Mucosa of rectum (tissue), 2 donors: ENCODE data around the gene RAD1.

Source experiments
- H3K27ac ChIP-seq, 2 donors: one replicate each; pipeline ENCODE4 v1.7.0; 2013; ENCODE audit warnings: inconsistent platforms in 2 of 2, low read depth in 2 of 2, low read length in 2 of 2
- H3K27me3 ChIP-seq, 2 donors: one replicate each; pipeline ENCODE4 v1.7.0; 2013; ENCODE audit warnings: low read length in 2 of 2; ENCODE audit not compliant: control insufficient read depth in 2 of 2, insufficient read depth in 2 of 2
- H3K36me3 ChIP-seq, 2 donors: one replicate each; pipeline ENCODE4 v1.7.0; 2013; ENCODE audit warnings: low read length in 2 of 2; ENCODE audit not compliant: control insufficient read depth in 2 of 2, insufficient read depth in 2 of 2
- H3K4me1 ChIP-seq, 2 donors: one replicate each; pipeline ENCODE4 v1.7.0; 2013; ENCODE audit warnings: low read length in 2 of 2, mild to moderate bottlenecking in 1 of 2; ENCODE audit not compliant: control insufficient read depth in 2 of 2, insufficient read depth in 2 of 2
- H3K4me3 ChIP-seq, 2 donors: one replicate each; pipeline ENCODE4 v1.7.0; 2013; ENCODE audit warnings: low read length in 2 of 2
- H3K9ac ChIP-seq, 2 donors: one replicate each; pipeline ENCODE4 v1.7.0; 2013; ENCODE audit warnings: low read length in 2 of 2, low read depth in 1 of 2, mild to moderate bottlenecking in 1 of 2
- H3K9me3 ChIP-seq, 2 donors: one replicate each; pipeline ENCODE4 v1.7.0; 2013; ENCODE audit warnings: low read length in 2 of 2; ENCODE audit not compliant: control insufficient read depth in 2 of 2
- donor health status: healthy.
- donor health status: Normal muscosa, but diverticular disease.

Gene RAD1

GRCh38 chr5:34895641-34896419, 19.5 kb downstream of the RAD1 start:
- Histone ChIP-seq H3K27me3 (no peaks in the 10 kb centered on the region), H3K9me3 (no peaks in the 10 kb centered on the region), H3K36me3 (no peaks in the 10 kb centered on the region), H3K4me3 (no peak overlapping the region), H3K9ac (no peak overlapping the region), H3K27ac (no peak overlapping the region), H3K4me1 (peaks cover 0 to 2% of the 10 kb centered on the region in 2 donors)

GRCh38 chr5:34894716-34895115, 20.6 kb downstream of the RAD1 start:
- Histone ChIP-seq H3K27me3 (no peaks in the 10 kb centered on the region), H3K4me3 (no peak overlapping the region), H3K27ac (no peak overlapping the region), H3K36me3 (no peaks in the 10 kb centered on the region), H3K9me3 (no peaks in the 10 kb centered on the region), H3K9ac (no peak overlapping the region), H3K4me1 (peaks cover 0 to 2% of the 10 kb centered on the region in 2 donors)

GRCh38 chr5:34892414-34892813, 22.9 kb downstream of the RAD1 start:
- no peak overlapping the region for H3K4me3 ChIP-seq
- H3K36me3 ChIP-seq = no peaks in the 10 kb centered on the region
- H3K9me3 ChIP-seq = no peaks in the 10 kb centered on the region
- no peaks in the 10 kb centered on the region for H3K4me1 ChIP-seq
- H3K9ac ChIP-seq = no peak overlapping the region
- H3K27ac ChIP-seq = no peak overlapping the region
- no peaks in the 10 kb centered on the region for H3K27me3 ChIP-seq

- no peak overlapping the region for H3K4me3 ChIP-seq
Observed at GRCh38 chr5:34891981-34892380, 23.3 kb downstream of the RAD1 start.

GRCh38 chr5:34889394-34889793, 25.9 kb downstream of the RAD1 start:
- Histone ChIP-seq H3K27ac (no peak overlapping the region), H3K9me3 (no peaks in the 10 kb centered on the region), H3K27me3 (no peaks in the 10 kb centered on the region), H3K36me3 (no peaks in the 10 kb centered on the region), H3K4me3 (no peak overlapping the region), H3K9ac (no peak overlapping the region), H3K4me1 (no peaks in the 10 kb centered on the region)

More at GRCh38 chr5:34891981-34892380, 23.3 kb downstream of the RAD1 start:
- H3K36me3 ChIP-seq = no peaks in the 10 kb centered on the region
- H3K4me1 ChIP-seq = no peaks in the 10 kb centered on the region
- H3K9me3 ChIP-seq = no peaks in the 10 kb centered on the region
- H3K27ac ChIP-seq = no peak overlapping the region
- H3K27me3 ChIP-seq = no peaks in the 10 kb centered on the region
- no peak overlapping the region for H3K9ac ChIP-seq

- Histone ChIP-seq H3K27me3 (no peaks in the 10 kb centered on the region), H3K4me3 (no peak overlapping the region), H3K36me3 (no peaks in the 10 kb centered on the region), H3K27ac (no peak overlapping the region), H3K9ac (no peak overlapping the region), H3K4me1 (no peaks in the 10 kb centered on the region), H3K9me3 (no peaks in the 10 kb centered on the region)
Observed at GRCh38 chr5:34886392-34887119, 28.7 kb downstream of the RAD1 start.

GRCh38 chr5:34881246-34881645, 34.1 kb downstream of the RAD1 start:
- Histone ChIP-seq H3K36me3 (no peaks in the 10 kb centered on the region), H3K27ac (no peak overlapping the region), H3K9me3 (no peaks in the 10 kb centered on the region), H3K27me3 (no peaks in the 10 kb centered on the region), H3K4me3 (no peak overlapping the region), H3K4me1 (no peaks in the 10 kb centered on the region), H3K9ac (no peak overlapping the region)

- Histone ChIP-seq H3K36me3 (no peaks in the 10 kb centered on the region), H3K9ac (no peak overlapping the region), H3K27me3 (no peaks in the 10 kb centered on the region), H3K27ac (no peak overlapping the region), H3K4me1 (no peaks in the 10 kb centered on the region), H3K4me3 (no peak overlapping the region), H3K9me3 (no peaks in the 10 kb centered on the region)
Observed at GRCh38 chr5:34876275-34876674, 39.0 kb downstream of the RAD1 start.

GRCh38 chr5:34870382-34870781, 44.9 kb downstream of the RAD1 start:
- Histone ChIP-seq H3K9me3 (no peaks in the 10 kb centered on the region), H3K4me1 (no peaks in the 10 kb centered on the region), H3K9ac (no peak overlapping the region), H3K4me3 (no peak overlapping the region), H3K36me3 (no peaks in the 10 kb centered on the region), H3K27me3 (no peaks in the 10 kb centered on the region), H3K27ac (no peak overlapping the region)

GRCh38 chr5:34869256-34869655, 46.0 kb downstream of the RAD1 start:
- Histone ChIP-seq H3K9me3 (no peaks in the 10 kb centered on the region), H3K4me3 (no peak overlapping the region), H3K36me3 (no peaks in the 10 kb centered on the region), H3K4me1 (no peaks in the 10 kb centered on the region), H3K27me3 (no peaks in the 10 kb centered on the region), H3K27ac (no peak overlapping the region), H3K9ac (no peak overlapping the region)
